VCaP (cell line): ENCODE measurements around the gene SPEN.

Experiments used
- H3K27ac ChIP-seq: fragments of 450-650 bp; 2 replicates; pipeline ENCODE4 v1.5.1; 2017
- CTCF ChIP-seq: fragments of 450-650 bp; conservative IDR thresholded peaks from 2 replicates; pipeline ENCODE4 v1.5.1; 2017; ENCODE audit warnings: mild to moderate bottlenecking, moderate library complexity

SPEN gene

DNA sequence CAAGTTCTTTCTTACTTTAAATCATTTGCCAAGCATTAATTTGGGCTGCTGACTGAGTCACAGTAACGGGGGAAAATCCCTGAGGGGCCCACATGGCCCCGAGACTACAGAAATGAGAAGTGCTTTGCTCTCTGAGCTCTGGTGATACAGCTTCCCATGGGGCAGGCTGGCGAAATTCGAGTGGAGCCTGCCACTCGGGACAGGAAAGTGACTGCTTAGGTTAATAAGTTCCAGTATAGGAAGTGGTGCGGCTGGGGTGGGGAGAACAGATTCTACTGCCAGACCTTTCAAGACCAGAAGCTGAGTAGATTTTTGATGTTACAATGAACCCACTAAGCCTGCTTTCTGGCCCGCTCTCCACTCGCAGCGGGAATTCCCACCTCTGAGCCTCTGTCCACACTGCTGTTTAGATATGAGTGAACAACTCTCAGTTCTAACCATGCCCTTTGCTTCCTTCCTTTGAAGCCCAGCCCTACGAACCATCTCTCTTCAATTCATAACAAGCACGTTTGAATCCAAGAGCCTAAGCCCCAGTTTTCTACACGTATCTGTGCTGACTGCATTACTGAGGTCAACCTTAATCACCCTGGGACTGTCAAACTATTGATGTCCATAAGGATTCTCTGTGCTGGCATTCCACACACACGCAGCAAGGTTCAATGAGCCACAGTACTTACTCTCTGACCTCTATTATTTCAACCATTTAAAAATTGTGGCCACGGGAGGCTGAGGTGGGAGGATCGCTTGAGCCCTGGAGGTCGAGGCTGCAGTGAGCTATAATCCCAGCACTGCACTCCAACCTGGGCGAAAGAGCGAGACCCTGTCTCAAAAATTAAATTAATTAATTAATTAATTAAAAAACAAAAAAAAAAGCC is 118.8 kb downstream of the SPEN start:
- TF ChIP-seq CTCF: no peak
- H3K27ac ChIP-seq: no peak overlapping the region

- TF ChIP-seq CTCF: no peak
- H3K27ac ChIP-seq: no peak overlapping the region
Observed at GRCh38 chr1:15966956-15967344, 119.4 kb downstream of the SPEN start.

DNA sequence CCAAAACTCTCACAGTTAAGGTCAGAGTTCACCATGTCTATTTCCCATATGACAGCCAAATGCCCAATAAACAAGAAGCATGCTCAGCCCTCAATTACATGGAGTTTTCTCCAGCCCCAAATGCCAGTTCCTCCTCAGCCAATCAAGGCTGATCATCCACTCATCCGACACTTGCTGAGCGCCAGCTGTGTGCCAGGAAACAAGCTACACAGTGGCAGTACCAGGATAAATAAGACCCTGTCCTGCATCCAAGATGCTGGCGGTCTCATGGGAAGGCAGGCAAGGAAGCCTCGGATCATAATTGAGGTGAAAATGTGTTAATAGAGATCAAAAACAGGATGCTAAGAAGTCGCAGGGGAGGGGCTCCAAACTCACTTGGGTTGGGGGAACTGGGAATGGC is 120.7 kb downstream of the SPEN start:
- no peak for TF ChIP-seq CTCF
- H3K27ac ChIP-seq: no peak overlapping the region

DNA sequence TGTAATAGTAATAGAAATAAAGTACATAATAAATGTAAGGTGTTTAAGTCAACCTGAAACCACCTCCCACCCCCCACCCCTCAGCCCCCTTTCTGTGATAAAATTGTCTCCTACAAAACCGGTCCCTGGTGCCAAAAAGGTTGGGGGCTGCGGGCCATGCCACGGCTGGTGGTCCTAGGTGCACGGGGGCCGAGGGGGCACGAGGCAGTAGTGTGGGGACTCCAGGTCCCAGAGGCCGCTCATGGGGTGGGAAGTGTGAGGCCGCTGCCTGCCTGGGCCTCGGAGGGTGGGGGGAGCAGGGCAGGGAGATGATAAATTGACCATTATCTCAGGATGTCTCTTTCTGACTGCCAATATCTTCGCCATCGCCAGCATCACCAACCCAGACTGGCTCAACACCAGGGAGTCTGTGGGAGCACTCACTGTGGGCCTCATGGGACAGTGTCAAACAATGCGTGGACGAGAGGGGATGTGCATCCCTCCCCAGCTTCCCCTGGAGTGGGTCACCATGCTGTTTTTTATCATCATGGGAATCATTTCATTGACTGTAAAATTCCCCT is 121.9 kb downstream of the SPEN start:
- TF ChIP-seq CTCF: no peak
- H3K27ac ChIP-seq: no peak overlapping the region

DNA sequence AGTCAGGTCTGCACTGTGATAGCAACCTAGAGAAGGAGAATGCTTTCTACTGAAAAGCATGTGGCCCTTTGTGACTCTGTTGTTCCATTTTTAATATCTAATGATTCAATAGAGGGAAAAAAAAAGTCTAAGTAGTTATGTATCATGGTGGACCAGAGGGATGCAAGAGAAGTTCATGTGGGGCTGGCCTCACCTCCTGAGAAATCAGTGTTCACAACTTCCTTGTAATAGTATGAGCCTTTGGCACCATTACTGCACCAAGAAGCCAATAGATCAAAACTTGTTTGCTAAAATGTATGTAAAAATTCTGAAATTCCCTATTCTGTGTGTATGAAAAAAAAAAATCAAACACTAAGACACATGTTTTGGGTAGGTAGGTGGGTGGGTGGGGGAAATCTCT is 123.4 kb downstream of the SPEN start:
- no peak for TF ChIP-seq CTCF

DNA sequence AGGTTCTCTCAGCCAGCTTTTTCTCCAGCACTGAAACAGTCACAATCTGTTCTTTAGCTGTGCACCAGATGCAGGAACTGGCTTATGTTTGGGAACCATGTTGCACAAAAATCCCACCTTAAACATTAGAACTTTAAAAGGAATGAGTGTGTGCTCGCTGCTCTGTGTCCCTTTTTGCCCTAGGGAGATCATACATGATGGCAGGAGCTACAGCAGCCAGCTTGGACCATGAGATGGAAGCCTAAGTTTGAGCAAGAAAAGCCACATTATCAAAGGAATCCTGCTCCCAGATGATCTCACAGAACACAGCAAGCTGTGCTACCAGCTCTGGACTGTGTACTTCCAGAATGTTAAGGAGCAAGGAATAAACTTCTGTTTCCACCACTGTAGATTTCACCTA is 124.9 kb downstream of the SPEN start:
- no peak for TF ChIP-seq CTCF
- H3K27ac ChIP-seq: no peak overlapping the region

More for the DNA sequence above, 123.4 kb downstream of the SPEN start:
- no peak overlapping the region for H3K27ac ChIP-seq

DNA sequence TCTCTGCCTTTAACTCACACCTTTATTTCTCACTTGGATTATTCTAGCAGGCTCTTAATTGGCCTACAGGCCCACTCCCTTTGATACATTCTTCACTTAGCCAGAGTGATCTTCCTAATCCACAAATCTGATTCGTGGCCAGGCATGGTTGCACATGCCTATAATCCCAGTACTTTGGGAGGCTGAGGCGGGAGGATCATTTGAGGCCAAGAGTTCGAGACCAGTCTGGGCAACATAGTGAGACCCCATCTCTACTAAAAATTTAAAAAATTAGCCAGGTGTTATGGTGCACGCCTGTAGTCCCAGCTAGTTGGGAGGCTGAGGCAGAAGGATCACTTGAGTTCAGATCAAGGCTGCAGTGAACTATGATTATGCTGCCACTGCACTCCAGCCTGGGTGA is 126.3 kb downstream of the SPEN start:
- no peak for TF ChIP-seq CTCF
- H3K27ac ChIP-seq: no peak overlapping the region
